Lower leg skin (tissue), 4 donors: ENCODE results near the gene MIF. TPM values are rescaled to one million over a fixed set of nuclear protein-coding genes. Genes with fewer than 3 reads are reported as not detected.
"Not testable (repeated sequence)": the region's sequence is repeated elsewhere in the genome, so short reads cannot be mapped to it uniquely, and the experiment has no call there.

Source experiments
- DNase-seq, 2 donors: peaks; one replicate each; pipeline ENCODE4 v3.0.0-alpha.2; 2019; ENCODE audit warnings: low spot score in 2 of 2
- H3K4me3 ChIP-seq: fragments of 200-600 bp; sonication (generic); 2 replicates; pipeline ENCODE4 v1.5.1; 2017; ENCODE audit warnings: mild to moderate bottlenecking, low read depth; ENCODE audit not compliant: poor library complexity, severe bottlenecking
- POLR2A ChIP-seq, 2 donors: fragments of 450-650 bp; IDR thresholded peaks; one replicate each; pipeline ENCODE4 v1.6.1; 2016 to 2017; ENCODE audit warnings: antibody characterized with exemption in 2 of 2, mild to moderate bottlenecking in 1 of 2, moderate library complexity in 1 of 2
- WGBS, 2 donors: methylation state at CpG; one replicate each; pipeline ENCODE4 v1.1.5; 2018; 5-methylcytosine and 5-hydroxymethylcytosine counted together
- intact Hi-C: fragments of 100-400 bp; cut with DNase I; formaldehyde crosslinking; loops from one replicate; pipeline ENCODE4 v1.15.0; 2023; ENCODE audit warnings: low total_unique reads
- total RNA-seq, 4 donors: library from RNA; depleted of rRNA; stranded (reverse); fragments of >200 nt; gene quantifications; one replicate each; pipeline ENCODE4 v1.1.0, GENCODE V29; 2016
- TF ChIP-seq, protein P1 (sequence below), 3 donors: fragments of 450-650 bp; IDR thresholded peaks; one replicate each; pipeline ENCODE4 v1.5.1; 2016; ENCODE audit warnings: antibody characterized with exemption in 3 of 3, mild to moderate bottlenecking in 3 of 3, moderate library complexity in 2 of 3

MIF gene
- total RNA-seq, 4 donors from 2014 or later = 156 to 362 (median 318) TPM

DNA sequence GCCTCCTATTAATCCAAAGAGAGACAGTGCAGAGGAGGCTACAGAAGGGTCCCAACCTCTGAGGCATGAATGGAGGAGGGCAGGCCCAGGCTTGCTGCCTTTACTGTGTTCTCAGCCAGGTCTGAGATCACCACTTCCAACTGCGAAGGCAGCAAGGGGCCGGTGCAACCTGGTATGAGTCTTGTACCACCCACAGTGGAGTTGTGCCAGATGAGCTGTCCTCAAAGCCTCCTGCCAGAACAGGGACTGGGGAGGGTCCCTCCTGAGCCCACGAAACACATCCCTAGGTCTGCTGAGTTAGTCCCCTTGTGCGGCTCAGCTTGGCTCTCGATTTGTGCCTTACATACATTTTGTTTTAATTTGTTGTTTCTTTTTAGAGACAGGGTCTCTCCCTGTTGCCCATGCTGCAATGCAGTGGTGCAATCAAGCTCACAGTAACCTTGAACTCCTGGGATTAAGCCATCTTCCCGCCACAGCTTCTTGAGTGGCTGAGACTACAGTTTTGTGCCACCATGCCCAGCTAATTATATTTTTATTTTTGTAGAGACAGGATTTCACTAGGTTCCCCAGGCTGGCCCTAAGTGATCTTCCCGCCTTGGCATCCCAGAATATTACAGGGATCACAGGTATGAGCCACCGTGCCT is 9.3 kb downstream of the MIF start:
- DNase-seq = no peak
- 78 to 82% methylated on average over 7 to 8 of the region's 8 CpGs for WGBS, 2 donors
- intact Hi-C loops = no loop called here
- no peak overlapping the region for H3K4me3 ChIP-seq
- TF ChIP-seq, protein P1, sequence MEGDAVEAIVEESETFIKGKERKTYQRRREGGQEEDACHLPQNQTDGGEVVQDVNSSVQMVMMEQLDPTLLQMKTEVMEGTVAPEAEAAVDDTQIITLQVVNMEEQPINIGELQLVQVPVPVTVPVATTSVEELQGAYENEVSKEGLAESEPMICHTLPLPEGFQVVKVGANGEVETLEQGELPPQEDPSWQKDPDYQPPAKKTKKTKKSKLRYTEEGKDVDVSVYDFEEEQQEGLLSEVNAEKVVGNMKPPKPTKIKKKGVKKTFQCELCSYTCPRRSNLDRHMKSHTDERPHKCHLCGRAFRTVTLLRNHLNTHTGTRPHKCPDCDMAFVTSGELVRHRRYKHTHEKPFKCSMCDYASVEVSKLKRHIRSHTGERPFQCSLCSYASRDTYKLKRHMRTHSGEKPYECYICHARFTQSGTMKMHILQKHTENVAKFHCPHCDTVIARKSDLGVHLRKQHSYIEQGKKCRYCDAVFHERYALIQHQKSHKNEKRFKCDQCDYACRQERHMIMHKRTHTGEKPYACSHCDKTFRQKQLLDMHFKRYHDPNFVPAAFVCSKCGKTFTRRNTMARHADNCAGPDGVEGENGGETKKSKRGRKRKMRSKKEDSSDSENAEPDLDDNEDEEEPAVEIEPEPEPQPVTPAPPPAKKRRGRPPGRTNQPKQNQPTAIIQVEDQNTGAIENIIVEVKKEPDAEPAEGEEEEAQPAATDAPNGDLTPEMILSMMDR (IDR thresholded peaks at IDR 0.05) = no peak
- no peak for TF ChIP-seq POLR2A (IDR thresholded peaks at IDR 0.05)

DNA sequence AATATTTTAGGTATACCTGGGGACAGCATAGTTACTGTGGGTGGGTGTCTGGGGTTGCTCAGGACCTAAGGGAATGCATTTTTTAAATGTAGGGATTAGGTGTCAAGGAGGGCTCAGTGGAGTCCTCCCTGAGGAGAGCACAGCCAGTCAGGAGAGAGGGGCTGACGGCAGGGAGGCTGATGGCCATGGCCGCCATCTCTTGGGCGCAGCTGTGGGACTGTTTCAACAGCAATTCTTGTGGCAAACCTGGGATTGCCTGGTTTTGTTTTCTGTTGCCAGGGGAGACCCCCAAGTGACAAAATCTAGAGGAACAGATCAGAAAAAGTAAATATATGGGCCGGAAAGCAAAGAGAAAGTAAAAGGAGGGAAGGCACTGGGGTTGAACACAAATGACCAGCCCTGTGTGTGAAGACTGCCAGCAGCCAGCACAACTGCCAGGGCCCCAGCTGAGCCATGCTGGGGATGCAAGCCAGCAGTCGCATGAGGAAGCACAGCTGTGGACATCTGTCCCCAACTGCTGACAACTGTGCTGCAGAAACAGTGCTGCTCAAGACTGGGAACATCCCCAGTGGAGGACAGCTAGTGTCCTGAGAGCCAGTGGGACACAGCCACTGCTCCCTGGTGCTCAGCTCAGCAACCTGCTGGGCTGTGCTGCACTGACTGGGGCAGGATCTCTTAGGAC is 10.5 kb downstream of the MIF start:
- intact Hi-C loops = no loop called here
- WGBS, 2 donors = 69 to 74% methylated on average over 5 of the region's 5 CpGs

DNA sequence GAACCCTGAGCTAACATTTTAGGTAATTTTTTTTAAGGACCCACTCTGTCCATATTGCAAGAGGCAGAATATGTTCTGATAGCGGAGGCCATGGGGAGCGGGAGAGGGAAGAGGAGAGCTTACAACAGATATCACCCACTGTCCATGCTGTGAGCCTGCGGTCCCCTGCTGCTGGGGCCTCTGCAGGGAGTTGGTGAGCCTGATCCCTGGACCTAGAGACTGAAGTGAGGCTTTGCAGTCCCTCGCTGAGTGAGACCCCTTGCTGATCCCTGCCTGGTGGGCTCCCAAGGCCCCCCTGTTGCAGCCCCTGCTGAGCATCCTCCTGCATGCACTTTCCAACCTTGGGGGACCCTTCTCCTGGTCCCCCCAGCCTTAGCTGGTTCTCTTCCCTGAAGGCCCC is 12.5 kb downstream of the MIF start:
- 93 to 95% methylated on average over 4 of the region's 4 CpGs for WGBS, 2 donors
- no peak for DNase-seq
- TF ChIP-seq, protein P1 (IDR thresholded peaks at IDR 0.05) = no peak
- TF ChIP-seq POLR2A (IDR thresholded peaks at IDR 0.05) = no peak
- H3K4me3 ChIP-seq = no peak overlapping the region
- intact Hi-C loops = no loop called here

More for the DNA sequence above, 10.5 kb downstream of the MIF start:
- DNase-seq = no peak
- no peak overlapping the region for H3K4me3 ChIP-seq
- TF ChIP-seq, protein P1 (IDR thresholded peaks at IDR 0.05) = no peak
- no peak for TF ChIP-seq POLR2A (IDR thresholded peaks at IDR 0.05)

DNA sequence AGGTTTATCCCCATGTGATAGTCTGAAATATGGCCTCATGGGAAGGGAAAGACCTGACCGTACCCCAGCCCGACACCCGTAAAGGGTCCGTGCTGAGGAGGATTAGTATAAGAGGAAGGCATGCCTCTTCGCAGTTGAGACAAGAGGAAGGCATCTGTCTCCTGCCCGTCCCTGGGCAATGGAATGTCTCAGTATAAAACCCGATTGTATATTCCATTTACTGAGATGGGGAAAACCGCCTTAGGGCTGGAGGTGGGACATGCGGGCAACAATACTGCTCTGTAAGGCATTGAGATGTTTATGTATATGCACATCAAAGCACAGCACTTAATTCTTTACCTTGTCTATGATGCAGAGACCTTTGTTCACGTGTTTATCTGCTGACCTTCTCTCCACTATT is 13.2 kb downstream of the MIF start:
- intact Hi-C loops, DNase-seq, H3K4me3 ChIP-seq: not testable (repeated sequence)
- 54 to 66% methylated on average over 9 to 10 of the region's 10 CpGs for WGBS, 2 donors

DNA sequence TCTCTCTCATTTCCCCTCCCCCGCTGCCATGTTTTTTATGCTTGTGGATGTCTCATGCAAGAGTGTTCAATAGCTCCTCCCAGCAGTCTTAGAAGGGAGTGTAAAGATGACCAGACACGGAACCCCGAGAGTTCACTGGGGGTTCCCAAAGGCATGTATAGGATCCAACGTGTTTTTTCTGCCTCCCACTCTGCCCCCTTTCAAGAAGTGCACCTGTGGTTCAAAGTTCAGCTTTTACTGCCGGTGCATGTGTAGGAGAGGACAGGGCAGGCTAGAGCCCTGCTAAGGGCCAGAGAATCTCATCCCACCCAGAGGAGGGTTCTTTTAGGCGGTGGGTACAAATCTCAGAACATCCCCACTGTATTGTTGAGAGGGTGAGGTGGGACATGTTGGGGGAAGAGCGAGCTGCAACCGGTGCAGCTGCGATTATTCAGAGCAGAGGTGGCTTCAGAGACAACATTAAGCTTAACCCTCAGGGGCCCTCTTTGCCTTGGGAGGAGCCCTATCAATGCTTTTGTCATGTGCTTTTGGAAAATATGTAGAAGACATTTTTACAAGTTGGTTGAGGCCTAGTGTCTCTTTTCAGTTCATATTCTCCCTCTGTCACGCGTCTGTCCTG is 14.5 kb downstream of the MIF start:
- 79% methylated on average over 11 of the region's 11 CpGs for WGBS, 2 donors
- peak in 1 of 2 donors; percentile 26 for DNase-seq
- TF ChIP-seq, protein P1 (IDR thresholded peaks at IDR 0.05) = no peak
- TF ChIP-seq POLR2A (IDR thresholded peaks at IDR 0.05) = no peak
- no peak overlapping the region for H3K4me3 ChIP-seq
- intact Hi-C loops = no loop called here

DNA sequence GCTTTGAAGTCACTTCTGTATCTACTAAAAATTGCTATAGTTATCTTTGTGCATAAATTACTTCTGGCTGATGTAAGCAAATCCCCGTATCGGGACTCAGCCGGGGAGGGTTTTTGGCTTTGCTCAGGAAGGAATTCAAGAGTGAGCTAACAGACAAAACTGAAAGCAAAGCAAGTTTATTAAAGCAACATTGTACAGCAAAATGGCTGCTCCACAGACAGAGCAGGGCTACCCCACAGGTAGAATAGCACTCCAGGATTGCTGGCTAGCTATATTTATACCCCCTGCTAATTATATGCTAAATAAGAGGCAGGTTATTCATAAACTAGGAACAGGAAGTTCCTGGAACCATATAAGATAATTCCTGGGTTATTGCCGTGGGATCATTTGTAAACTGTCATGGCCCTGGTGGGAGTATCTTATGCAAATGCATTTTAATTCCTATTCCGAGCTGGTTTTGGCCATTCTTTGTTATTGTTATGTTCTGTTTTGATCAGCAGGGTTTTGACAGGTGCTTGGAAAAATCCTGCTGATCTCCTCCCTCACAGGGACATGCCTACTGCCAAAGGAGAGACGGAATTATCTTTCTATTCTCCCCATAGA is 15.2 kb downstream of the MIF start:
- TF ChIP-seq, protein P1 (IDR thresholded peaks at IDR 0.05) = no peak
- TF ChIP-seq POLR2A (IDR thresholded peaks at IDR 0.05) = no peak
- peak in 1 of 2 donors; percentile 31 for DNase-seq
- intact Hi-C loops = no loop called here
- 42 to 53% methylated on average over 6 of the region's 6 CpGs for WGBS, 2 donors
- no peak overlapping the region for H3K4me3 ChIP-seq
